ENCODE results near the gene CDA. TPM values are rescaled to one million over a fixed set of nuclear protein-coding genes. Genes with fewer than 3 reads are reported as not detected.
A peak's percentile ranks its signal among the peaks of the same experiment; 100 is the strongest.

CDA gene
- polyA plus RNA-seq, 1 of the 3 experiments (the other 2 are of a cell fraction): 0.12 TPM

- no peaks in the 10 kb centered on the region for H3K36me3 ChIP-seq (replicated peaks in 1 of 2; ENCODE audit: control insufficient read depth in 1 of 2, insufficient read depth in 2 of 2, low read length in 1 of 2)
- no peaks in the 10 kb centered on the region for H3K9me3 ChIP-seq
- no peaks in the 10 kb centered on the region for H3K4me1 ChIP-seq (ENCODE audit: control insufficient read depth in 1 of 2, insufficient read depth in 2 of 2, low read depth in 1 of 2, low read length in 1 of 2)
- DNase-seq: no peak
- H3K9me2 ChIP-seq: no peaks in the 10 kb centered on the region
- no peak overlapping the region for H3K27ac ChIP-seq (ENCODE audit: low read depth in 2 of 2, low read length in 1 of 2)
- no peak overlapping the region for H3K4me3 ChIP-seq (ENCODE audit: low read depth in 2 of 2, low read length in 1 of 2)
- H3K4me2 ChIP-seq: no peak overlapping the region
- H3F3A ChIP-seq (replicated peaks; ENCODE audit: insufficient read depth): no peaks in the 10 kb centered on the region
- H3K27me3 ChIP-seq (ENCODE audit: insufficient read depth): no peaks in the 10 kb centered on the region; the same call in 1 of the 2 replicates
- H3K9ac ChIP-seq: no peak overlapping the region
- ChIA-PET POLR2A (no interaction called here), CTCF (interaction anchor here (0.6 to 7.6 kb wide), 5 partner anchors 11 to 68 kb away, joined by 3 to 97 read pairs (median 12); partner anchors contain the start of genes FAM43B and PINK1)
- TF ChIP-seq CHD2 (IDR thresholded peaks at IDR 0.05; ENCODE audit: low read length, partially characterized antibody) (no peak), MEF2A (IDR thresholded peaks at IDR 0.05; ENCODE audit: borderline replicate concordance, low read depth) (no peak), RXRA (IDR thresholded peaks at IDR 0.05; ENCODE audit: borderline replicate concordance, low read depth) (no peak), ZBTB33 (IDR thresholded peaks at IDR 0.05; ENCODE audit: borderline replicate concordance, low read depth) (no peak), NRF1 (IDR thresholded peaks at IDR 0.05; ENCODE audit: low read depth, low read length) (no peak), YY1 (IDR thresholded peaks at IDR 0.05; ENCODE audit: low read depth) (no peak), NFIC (IDR thresholded peaks at IDR 0.05; ENCODE audit: borderline replicate concordance) (no peak), TAF1 (IDR thresholded peaks at IDR 0.05; ENCODE audit: borderline replicate concordance, low read depth, low read length) (no peak), ELF1 (IDR thresholded peaks at IDR 0.05) (no peak), FOXJ3 (CRISPR knock-in tag; IDR thresholded peaks at IDR 0.05) (no peak)
- H4K20me1 ChIP-seq (ENCODE audit: insufficient read depth): no peaks in the 10 kb centered on the region
- WGBS (ENCODE audit: low lambda C conversion rate): 23% methylated on average over 1 of the region's 1 CpG
- H3K79me2 ChIP-seq (ENCODE audit: insufficient read depth): no peaks in the 10 kb centered on the region
- H2AFZ ChIP-seq (ENCODE audit: low read depth): no peak overlapping the region
These were observed 14.9 kb upstream of the CDA start for GRCh38 chr1:20573987-20574386.

GRCh38 chr1:20574686-20575540 is 14.0 kb upstream of the CDA start:
- POLR2A ChIA-PET: interaction anchor here (0.9 kb wide), 1 partner anchor 86 kb away, joined by 4 read pairs; no protein-coding TSS in a partner anchor
- Histone ChIP-seq H3K9me2 (no peaks in the 10 kb centered on the region), H3K9me3 (no peaks in the 10 kb centered on the region), H3K4me3 (ENCODE audit: low read depth in 2 of 2, low read length in 1 of 2) (no peak overlapping the region; a peak in 1 of 4 replicates), H3K27ac (ENCODE audit: low read depth in 2 of 2, low read length in 1 of 2) (no peak overlapping the region), H3K79me2 (ENCODE audit: insufficient read depth) (no peaks in the 10 kb centered on the region), H4K20me1 (ENCODE audit: insufficient read depth) (no peaks in the 10 kb centered on the region), H3F3A (replicated peaks; ENCODE audit: insufficient read depth) (no peaks in the 10 kb centered on the region), H2AFZ (ENCODE audit: low read depth) (no peak overlapping the region), H3K4me2 (no peak overlapping the region), H3K4me1 (ENCODE audit: control insufficient read depth in 1 of 2, insufficient read depth in 2 of 2, low read depth in 1 of 2, low read length in 1 of 2) (no peaks in the 10 kb centered on the region), H3K9ac (no peak overlapping the region), H3K36me3 (replicated peaks in 1 of 2; ENCODE audit: control insufficient read depth in 1 of 2, insufficient read depth in 2 of 2, low read length in 1 of 2) (no peaks in the 10 kb centered on the region), H3K27me3 (ENCODE audit: insufficient read depth) (no peaks in the 10 kb centered on the region; the same call in 1 of the 2 replicates)
- DNase-seq: peak; percentile 85
- CTCF ChIA-PET: interaction anchor here (0.6 to 7.6 kb wide), 23 partner anchors 9 to 1767 kb away, joined by 3 to 97 read pairs (median 5); partner anchors contain the start of genes FAM43B and PINK1
- 17% methylated on average over 16 of the region's 18 CpGs for WGBS (ENCODE audit: low lambda C conversion rate)
- TF ChIP-seq SIN3A (IDR thresholded peaks at IDR 0.05; ENCODE audit: borderline replicate concordance, low read depth, low read length): 0 out of 2 replicates have a peak, but pooled peaks have one; percentile 43
- TF ChIP-seq ELF1 (IDR thresholded peaks at IDR 0.05): no peak
- TF ChIP-seq TAF1 (IDR thresholded peaks at IDR 0.05; ENCODE audit: borderline replicate concordance, low read depth, low read length): no peak
- TF ChIP-seq RAD21 (IDR thresholded peaks at IDR 0.05; ENCODE audit: low read length): peak; percentile 75
- no peak for TF ChIP-seq MAX (IDR thresholded peaks at IDR 0.05; ENCODE audit: low read depth)
- no peak for TF ChIP-seq RFX5 (IDR thresholded peaks at IDR 0.05; ENCODE audit: low read length)
- TF ChIP-seq SMC3 (IDR thresholded peaks at IDR 0.05; ENCODE audit: low read depth, low read length): peak; percentile 69
- TF ChIP-seq JUND (IDR thresholded peaks at IDR 0.05): no peak
- no peak for TF ChIP-seq RXRA (IDR thresholded peaks at IDR 0.05; ENCODE audit: borderline replicate concordance, low read depth)
- no peak for TF ChIP-seq EP300 (IDR thresholded peaks at IDR 0.05; ENCODE audit: borderline replicate concordance in 1 of 2, low read depth in 1 of 2, low read length in 1 of 2)
- no peak for TF ChIP-seq EZH2phosphoT487 (IDR thresholded peaks at IDR 0.05; ENCODE audit: borderline replicate concordance, low read depth)
- TF ChIP-seq CTCF (IDR thresholded peaks at IDR 0.05): peak; percentile 80
- peak; percentile 19; the same call in 1 of the 2 replicates for TF ChIP-seq TCF12 (IDR thresholded peaks at IDR 0.05)
- no peak for TF ChIP-seq TEAD4 (IDR thresholded peaks at IDR 0.05; ENCODE audit: borderline replicate concordance, insufficient read depth)
- TF ChIP-seq USF1 (IDR thresholded peaks at IDR 0.05; ENCODE audit: borderline replicate concordance, low read depth): no peak
- TF ChIP-seq NFIC (IDR thresholded peaks at IDR 0.05; ENCODE audit: borderline replicate concordance): peak; percentile 66
